Vagina (tissue), 2 donors: ENCODE results near the gene ADAMTSL1. TPM values are rescaled to one million over a fixed set of nuclear protein-coding genes. Genes with fewer than 3 reads are reported as not detected.

ENCODE experiments used
- DNase-seq, 2 donors: peaks; one replicate each; pipeline ENCODE4 v3.0.0-alpha.2; 2017; ENCODE audit errors: extremely low spot score in 2 of 2
- H3K27ac ChIP-seq: fragments of 200-600 bp; sonication (generic); one replicate; pipeline ENCODE4 v1.5.1; 2019
- H3K27me3 ChIP-seq: fragments of 200-600 bp; sonication (generic); one replicate; pipeline ENCODE4 v1.5.1; 2019
- H3K36me3 ChIP-seq, 2 donors: fragments of 200-600 bp; sonication (generic); one replicate each; pipeline ENCODE4 v1.5.1; 2017 to 2019
- H3K4me1 ChIP-seq: fragments of 200-600 bp; sonication (generic); one replicate; pipeline ENCODE4 v1.5.1; 2019
- H3K4me3 ChIP-seq, 2 donors: fragments of 200-600 bp; sonication (generic); 1 replicate in 1 of 2; 2 replicates in 1 of 2; pipeline ENCODE4 v1.5.1; 2016 to 2019
- H3K9me3 ChIP-seq: fragments of 200-600 bp; sonication (generic); one replicate; pipeline ENCODE4 v1.5.1; 2019
- CTCF ChIP-seq, 3 experiments: fragments of 450-650 bp in 2 of 3; fragments of 200-600 bp in 1 of 3; sonication (generic) in 1 of 3; IDR thresholded peaks; one replicate each; pipeline ENCODE4 v1.5.1; 2017 to 2019; ENCODE audit warnings: antibody characterized with exemption in 3 of 3, mild to moderate bottlenecking in 2 of 3, moderate library complexity in 2 of 3
- POLR2A ChIP-seq, 2 donors: fragments of 450-650 bp; IDR thresholded peaks; one replicate each; pipeline ENCODE4 v1.6.1; 2017; ENCODE audit warnings: antibody characterized with exemption in 2 of 2, mild to moderate bottlenecking in 2 of 2, moderate library complexity in 2 of 2
- POLR2AphosphoS5 ChIP-seq, 2 donors: sonication (generic); formaldehyde crosslinking; IDR thresholded peaks; one replicate each; pipeline ENCODE4 v1.9.0; 2017; ENCODE audit warnings: antibody characterized with exemption in 2 of 2, mild to moderate bottlenecking in 2 of 2, low read depth in 1 of 2; ENCODE audit not compliant: insufficient read depth in 1 of 2
- intact Hi-C: fragments of 100-400 bp; cut with DNase I; formaldehyde crosslinking; loops from one replicate; pipeline ENCODE4 v1.15.1; 2023
- total RNA-seq: library from RNA; depleted of rRNA; stranded (reverse); fragments of >200 nt; gene quantifications from one replicate; pipeline ENCODE4 v1.2.3, GENCODE V29; 2016

The ADAMTSL1 gene
- total RNA-seq, 1 donor from 2014 or later = 8.1 TPM

- Histone ChIP-seq H3K36me3 (no peaks in the 10 kb centered on the region), H3K27ac (no peak overlapping the region), H3K9me3 (no peaks in the 10 kb centered on the region), H3K4me1 (no peaks in the 10 kb centered on the region), H3K4me3 (no peak overlapping the region), H3K27me3 (no peaks in the 10 kb centered on the region)
- TF ChIP-seq CTCF (IDR thresholded peaks at IDR 0.05) (no peak), POLR2A (IDR thresholded peaks at IDR 0.05) (no peak), POLR2AphosphoS5 (IDR thresholded peaks at IDR 0.05; ENCODE audit: insufficient read depth in 1 of 2, low read depth in 1 of 2) (no peak)
- intact Hi-C loops = no loop called here
- DNase-seq = no peak
Observed at GRCh38 chr9:18520416-18521047, 46.6 kb downstream of the ADAMTSL1 start.

- H3K9me3 ChIP-seq = no peaks in the 10 kb centered on the region
- no peaks in the 10 kb centered on the region for H3K4me1 ChIP-seq
- no peak for TF ChIP-seq POLR2AphosphoS5 (IDR thresholded peaks at IDR 0.05; ENCODE audit: insufficient read depth in 1 of 2, low read depth in 1 of 2)
- intact Hi-C loops = no loop called here
- no peak for DNase-seq
- no peaks in the 10 kb centered on the region for H3K36me3 ChIP-seq
- no peak overlapping the region for H3K27ac ChIP-seq
- H3K27me3 ChIP-seq = no peaks in the 10 kb centered on the region
- no peak overlapping the region for H3K4me3 ChIP-seq
Observed at GRCh38 chr9:18526685-18527084, 52.7 kb downstream of the ADAMTSL1 start.

- intact Hi-C loops = no loop called here
- Histone ChIP-seq H3K4me1 (no peaks in the 10 kb centered on the region), H3K36me3 (no peaks in the 10 kb centered on the region), H3K4me3 (no peak overlapping the region), H3K9me3 (no peaks in the 10 kb centered on the region), H3K27me3 (no peaks in the 10 kb centered on the region), H3K27ac (no peak overlapping the region)
- no peak for DNase-seq
- no peak for TF ChIP-seq POLR2A (IDR thresholded peaks at IDR 0.05)
- TF ChIP-seq CTCF (IDR thresholded peaks at IDR 0.05) = no peak
- no peak for TF ChIP-seq POLR2AphosphoS5 (IDR thresholded peaks at IDR 0.05; ENCODE audit: insufficient read depth in 1 of 2, low read depth in 1 of 2)
Observed at GRCh38 chr9:18531136-18532065, 57.4 kb downstream of the ADAMTSL1 start.

GRCh38 chr9:18534611-18535010 lies 60.7 kb downstream of the ADAMTSL1 start:
- no peak overlapping the region for H3K4me3 ChIP-seq
- intact Hi-C loops = no loop called here
- H3K4me1 ChIP-seq = no peaks in the 10 kb centered on the region
- TF ChIP-seq POLR2AphosphoS5 (IDR thresholded peaks at IDR 0.05; ENCODE audit: insufficient read depth in 1 of 2, low read depth in 1 of 2) (no peak), CTCF (IDR thresholded peaks at IDR 0.05) (no peak)
- no peaks in the 10 kb centered on the region for H3K36me3 ChIP-seq
- no peaks in the 10 kb centered on the region for H3K27me3 ChIP-seq
- no peak overlapping the region for H3K27ac ChIP-seq
- DNase-seq = no peak
- no peaks in the 10 kb centered on the region for H3K9me3 ChIP-seq

- Histone ChIP-seq H3K9me3 (no peaks in the 10 kb centered on the region), H3K4me3 (no peak overlapping the region), H3K27me3 (no peaks in the 10 kb centered on the region), H3K36me3 (no peaks in the 10 kb centered on the region), H3K27ac (no peak overlapping the region), H3K4me1 (no peaks in the 10 kb centered on the region)
- DNase-seq = no peak
- TF ChIP-seq POLR2A (IDR thresholded peaks at IDR 0.05) = no peak
- TF ChIP-seq CTCF (IDR thresholded peaks at IDR 0.05) = no peak
- no peak for TF ChIP-seq POLR2AphosphoS5 (IDR thresholded peaks at IDR 0.05; ENCODE audit: insufficient read depth in 1 of 2, low read depth in 1 of 2)
- intact Hi-C loops = no loop called here
Observed at GRCh38 chr9:18536554-18536953, 62.6 kb downstream of the ADAMTSL1 start.
